ENCODE data around the gene UTP11. TPM values are rescaled to one million over a fixed set of nuclear protein-coding genes. Genes with fewer than 3 reads are reported as not detected.
"Not testable (repeated sequence)": the region's sequence is repeated elsewhere in the genome, so short reads cannot be mapped to it uniquely, and the experiment has no call there.

UTP11 gene
- polyA plus RNA-seq, 1 donor: 42.7 TPM

DNA sequence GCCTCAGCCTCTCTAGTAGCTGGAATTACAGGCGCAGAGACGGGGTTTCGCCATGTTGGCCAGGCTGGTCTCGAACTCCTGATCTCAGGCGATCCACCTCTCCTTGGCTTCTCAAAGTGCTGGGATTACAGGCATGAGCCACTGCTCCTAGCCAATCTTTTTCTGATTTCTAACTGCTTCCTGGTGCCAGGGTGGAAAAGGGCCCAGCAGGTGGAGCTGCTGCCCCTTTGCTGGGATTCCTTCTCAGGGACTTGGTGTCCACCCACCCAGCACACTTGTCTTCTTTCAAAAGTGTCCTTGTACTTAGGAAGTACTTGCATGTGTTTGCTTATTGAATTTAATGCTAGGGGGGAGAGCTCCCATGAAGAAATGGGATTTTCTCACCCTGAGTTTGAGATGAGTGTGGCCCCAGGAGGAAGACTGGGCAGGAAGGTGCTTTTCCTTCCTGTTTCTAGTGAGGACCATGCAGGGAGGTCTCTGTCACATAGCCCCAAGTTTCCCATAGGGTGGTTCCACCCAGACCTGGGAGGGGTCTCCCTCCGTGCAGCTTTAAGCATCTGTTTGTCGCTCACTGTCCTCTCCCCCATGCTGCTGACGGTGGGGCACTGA is 14.2 kb downstream of the UTP11 start:
- no peak for DNase-seq

GRCh38 chr1:38027201-38028104 is 14.9 kb downstream of the UTP11 start:
- DNase-seq: no peak

GRCh38 chr1:38028105-38028591 is 15.6 kb downstream of the UTP11 start:
- no peak for DNase-seq

- no peak for DNase-seq
Measured at GRCh38 chr1:38028671-38029070, 16.1 kb downstream of the UTP11 start.

DNA sequence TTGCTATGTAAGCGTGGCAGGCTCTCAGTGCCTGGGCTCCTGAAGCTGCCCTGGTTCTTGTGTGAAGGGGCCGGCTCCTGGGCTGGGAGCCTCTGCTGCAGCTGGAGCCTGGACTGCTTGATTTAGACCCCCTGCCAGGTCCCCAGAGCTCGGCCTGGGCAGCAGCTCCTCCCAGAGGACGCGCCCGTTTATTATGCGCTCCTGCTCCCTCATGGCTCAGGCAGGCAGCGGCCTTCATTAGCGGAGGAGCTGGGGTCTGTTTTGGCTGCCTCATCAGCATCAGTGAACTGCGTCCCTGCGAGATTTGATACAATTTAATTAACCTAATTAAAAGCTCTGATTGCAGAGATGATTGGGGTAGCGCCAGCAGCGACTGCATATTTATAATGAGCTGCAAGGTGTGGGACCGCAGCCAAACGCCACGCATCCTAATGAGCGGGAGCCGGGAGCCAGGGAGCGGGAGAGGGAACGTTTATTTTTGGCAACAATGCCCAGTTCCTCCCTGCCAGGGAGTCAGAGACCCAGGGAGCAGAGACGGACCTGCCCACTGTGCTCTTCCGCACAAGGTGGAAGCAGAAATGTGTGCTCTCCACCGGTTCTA is 16.6 kb downstream of the UTP11 start:
- DNase-seq: no peak

DNA sequence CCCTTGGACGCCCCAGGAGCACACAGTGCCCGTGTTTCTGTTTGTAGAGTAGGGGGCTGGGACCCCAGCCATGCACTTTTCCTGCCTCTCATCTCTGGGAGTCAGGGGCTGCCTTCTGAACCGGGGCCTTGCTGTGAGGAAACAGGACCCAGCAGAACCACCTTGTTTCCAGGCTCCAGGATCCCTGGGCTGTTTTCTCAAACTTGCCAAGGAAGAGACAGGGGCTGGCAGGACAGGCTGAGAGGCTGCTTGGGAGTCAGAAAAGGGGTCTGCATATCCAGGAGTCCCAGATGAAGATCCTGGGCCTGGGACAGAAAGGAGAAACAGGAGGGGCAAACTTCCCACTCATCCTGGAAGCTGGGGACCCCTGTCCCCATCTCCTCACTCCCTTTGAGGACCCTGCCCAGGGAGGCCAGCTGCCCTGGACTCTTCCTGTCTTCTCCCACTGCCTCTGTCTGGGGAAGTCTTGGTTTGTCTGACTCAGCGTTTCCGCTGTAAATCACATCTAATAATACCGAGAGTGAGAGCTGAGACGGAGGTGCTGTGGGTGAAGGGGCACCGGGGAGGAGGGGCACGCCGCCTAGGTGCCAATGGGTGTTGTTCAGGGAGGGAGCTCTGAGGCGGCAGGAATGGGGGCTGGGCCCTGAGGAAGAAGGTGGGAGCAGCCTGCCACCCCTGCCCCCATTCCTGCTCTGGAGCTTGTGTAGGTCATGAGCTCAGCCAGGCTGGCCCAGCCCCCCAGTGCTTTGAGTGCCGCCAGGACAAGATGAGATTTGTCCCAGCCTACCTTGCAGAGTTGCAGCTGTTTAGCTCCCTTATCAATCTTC is 17.4 kb downstream of the UTP11 start:
- DNase-seq: no peak

- no peak for DNase-seq
Measured at GRCh38 chr1:38030596-38031512, 18.3 kb downstream of the UTP11 start.

GRCh38 chr1:38031513-38031866 is 19.0 kb downstream of the UTP11 start:
- no peak for DNase-seq

DNA sequence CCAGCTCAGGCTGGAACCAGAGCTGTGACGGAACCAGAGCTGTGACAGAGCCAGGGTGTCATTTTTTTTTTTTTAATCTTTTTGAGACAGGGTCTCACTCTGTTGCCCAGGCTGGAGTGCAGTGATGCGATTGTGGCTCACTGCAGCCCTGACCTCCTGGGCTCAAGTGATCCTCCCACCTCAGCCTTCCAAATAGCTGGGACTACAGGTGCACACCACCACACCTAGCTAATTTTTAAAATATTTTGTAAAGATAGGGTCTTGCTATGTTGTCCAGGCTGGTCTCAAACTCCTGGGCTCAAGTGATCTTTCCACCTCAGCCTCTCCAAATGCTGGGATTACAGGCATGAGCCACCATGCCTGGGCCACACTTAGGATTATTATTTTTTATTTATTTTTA is 20.5 kb downstream of the UTP11 start:
- not testable (repeated sequence) for DNase-seq

DNA sequence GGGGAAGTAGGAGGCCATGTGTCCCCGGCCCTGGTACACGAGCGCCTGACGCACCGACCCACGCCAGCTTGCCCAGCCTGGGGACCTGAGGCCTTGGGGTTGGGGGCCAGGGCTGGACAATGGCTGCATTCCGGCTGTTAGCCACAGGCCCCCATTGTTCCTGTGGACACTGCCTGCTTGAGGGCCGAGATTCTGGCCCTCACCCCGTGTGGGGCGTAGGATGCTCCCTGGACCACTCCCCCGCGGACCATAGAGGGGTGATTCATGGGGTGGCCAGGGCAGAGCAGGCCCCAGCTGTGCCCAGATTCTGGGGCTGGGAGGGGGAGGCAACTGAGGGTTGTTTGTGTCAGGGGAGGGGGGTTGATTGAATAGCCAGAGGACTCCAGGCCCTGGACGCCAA is 22.3 kb downstream of the UTP11 start:
- DNase-seq: no peak

DNA sequence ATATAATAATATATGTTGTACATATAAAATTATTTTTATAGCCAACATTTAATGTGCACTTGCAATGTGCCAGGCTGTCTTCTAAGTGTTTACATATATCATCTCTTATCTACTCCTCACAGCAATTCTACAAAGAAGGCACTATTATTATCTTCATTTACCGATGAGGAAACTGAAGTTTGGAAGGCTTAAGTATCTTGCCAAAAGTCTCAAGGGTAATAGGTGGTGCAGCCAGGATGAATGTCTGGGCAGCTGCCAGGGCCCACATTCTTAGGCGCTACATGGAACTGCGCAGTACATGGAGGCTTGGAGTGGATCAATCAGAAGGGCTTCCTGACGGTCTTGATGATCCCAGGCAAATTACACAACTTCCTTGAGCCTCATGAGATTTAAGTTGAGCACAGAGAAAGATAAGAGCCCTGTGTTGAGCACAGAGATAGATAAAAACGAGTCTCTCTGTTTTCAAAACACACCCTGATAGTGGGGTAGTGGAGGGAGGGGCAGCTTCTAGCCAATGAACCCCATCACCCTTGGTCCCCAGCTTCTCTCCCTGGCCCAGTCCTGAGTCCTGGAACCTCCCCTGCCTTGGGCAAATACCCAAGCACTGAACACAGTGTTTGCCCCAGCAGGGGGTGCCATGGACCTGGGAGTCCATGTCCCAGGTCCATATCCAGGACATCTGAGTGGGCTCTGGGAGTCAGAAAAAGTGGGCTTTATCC is 24.8 kb downstream of the UTP11 start:
- DNase-seq: no peak

DNA sequence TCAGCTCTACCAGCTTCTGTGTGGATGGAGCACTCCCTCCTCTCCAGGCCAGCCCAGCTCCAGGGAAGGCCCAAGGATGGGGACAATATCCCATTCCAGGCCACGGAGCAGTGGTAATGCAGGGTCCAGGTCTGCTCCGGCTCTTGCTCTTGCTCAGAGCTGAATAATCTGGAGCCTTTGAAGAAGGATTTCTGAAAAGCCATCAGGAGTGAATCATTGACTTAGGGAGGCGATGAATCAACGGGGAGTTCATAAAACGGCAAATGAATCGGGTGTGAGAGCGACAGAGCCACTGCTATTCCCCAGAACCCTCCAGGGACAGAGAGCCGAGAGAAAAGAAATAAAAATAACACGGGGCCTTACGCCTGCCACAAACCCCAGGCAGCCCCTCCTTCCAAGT is 26.3 kb downstream of the UTP11 start:
- DNase-seq: no peak

- no peak for DNase-seq
Measured at GRCh38 chr1:38039331-38040088, 27.0 kb downstream of the UTP11 start.

GRCh38 chr1:38041936-38042834 is 29.7 kb downstream of the UTP11 start:
- DNase-seq: no peak

- DNase-seq: no peak
Measured at GRCh38 chr1:38043036-38043747, 30.7 kb downstream of the UTP11 start.

GRCh38 chr1:38044221-38045215 is 32.0 kb downstream of the UTP11 start:
- no peak for DNase-seq

Data from left kidney (tissue), 2 donors.